A549 (cell line): Measurements from ENCODE around the gene KIZ.

Experiments
- JUN ChIP-seq, 2 experiments: fragments of >200 bp; sonication (Bioruptor Twin); formaldehyde crosslinking; IDR thresholded peaks; 2 replicates in 1 of 2; 3 replicates in 1 of 2; pipeline ENCODE4 v1.6.1; 2016 to 2017
- KDM1A ChIP-seq: fragments of 200-600 bp; sonication (generic); IDR thresholded peaks from 2 replicates; pipeline ENCODE4 v1.6.1; 2016; ENCODE audit warnings: low read depth, mild to moderate bottlenecking
- TF ChIP-seq, protein P1 (sequence below): fragments of >200 bp; sonication (Bioruptor Twin); formaldehyde crosslinking; IDR thresholded peaks from 3 replicates; pipeline ENCODE4 v1.5.1; 2016

DNA sequence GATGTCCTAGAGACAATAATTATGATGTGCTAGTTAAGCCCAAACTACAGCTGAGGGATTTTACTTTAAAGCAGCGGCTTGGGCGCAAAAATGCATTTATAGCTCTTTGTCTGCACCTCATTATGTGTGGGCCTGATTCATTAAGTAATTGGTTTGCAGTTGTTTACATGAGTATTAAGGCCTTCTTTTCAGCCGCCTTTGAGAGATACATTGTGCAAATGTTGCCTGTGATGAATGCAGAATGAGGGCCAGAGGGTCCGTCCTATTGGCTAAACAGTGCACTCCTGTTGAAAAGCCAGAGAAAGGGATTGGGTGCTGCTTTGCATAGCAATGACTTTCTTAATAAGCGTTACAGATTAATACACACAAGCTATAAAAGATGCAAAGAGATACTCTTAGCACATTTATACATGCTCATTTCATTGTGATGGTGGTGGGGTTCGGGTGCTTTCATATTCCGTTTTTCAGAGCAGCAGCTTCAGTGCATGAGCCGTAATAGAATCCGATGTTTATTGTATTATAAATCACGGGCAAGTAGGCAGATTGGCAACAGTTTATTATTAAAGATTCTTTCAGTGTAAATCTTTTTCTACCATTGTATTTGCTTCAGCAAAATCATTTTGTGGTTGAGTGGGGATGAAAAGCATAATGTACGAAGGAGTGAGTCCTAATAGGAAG, 109.1 kb downstream of the KIZ start:
- TF ChIP-seq, protein P1, sequence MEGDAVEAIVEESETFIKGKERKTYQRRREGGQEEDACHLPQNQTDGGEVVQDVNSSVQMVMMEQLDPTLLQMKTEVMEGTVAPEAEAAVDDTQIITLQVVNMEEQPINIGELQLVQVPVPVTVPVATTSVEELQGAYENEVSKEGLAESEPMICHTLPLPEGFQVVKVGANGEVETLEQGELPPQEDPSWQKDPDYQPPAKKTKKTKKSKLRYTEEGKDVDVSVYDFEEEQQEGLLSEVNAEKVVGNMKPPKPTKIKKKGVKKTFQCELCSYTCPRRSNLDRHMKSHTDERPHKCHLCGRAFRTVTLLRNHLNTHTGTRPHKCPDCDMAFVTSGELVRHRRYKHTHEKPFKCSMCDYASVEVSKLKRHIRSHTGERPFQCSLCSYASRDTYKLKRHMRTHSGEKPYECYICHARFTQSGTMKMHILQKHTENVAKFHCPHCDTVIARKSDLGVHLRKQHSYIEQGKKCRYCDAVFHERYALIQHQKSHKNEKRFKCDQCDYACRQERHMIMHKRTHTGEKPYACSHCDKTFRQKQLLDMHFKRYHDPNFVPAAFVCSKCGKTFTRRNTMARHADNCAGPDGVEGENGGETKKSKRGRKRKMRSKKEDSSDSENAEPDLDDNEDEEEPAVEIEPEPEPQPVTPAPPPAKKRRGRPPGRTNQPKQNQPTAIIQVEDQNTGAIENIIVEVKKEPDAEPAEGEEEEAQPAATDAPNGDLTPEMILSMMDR, result no peak
- TF ChIP-seq JUN (IDR thresholded peaks at IDR 0.05), result no peak
- no peak for TF ChIP-seq KDM1A
